ENCODE measurements around the gene CORO2A.

Gene CORO2A, protein sequence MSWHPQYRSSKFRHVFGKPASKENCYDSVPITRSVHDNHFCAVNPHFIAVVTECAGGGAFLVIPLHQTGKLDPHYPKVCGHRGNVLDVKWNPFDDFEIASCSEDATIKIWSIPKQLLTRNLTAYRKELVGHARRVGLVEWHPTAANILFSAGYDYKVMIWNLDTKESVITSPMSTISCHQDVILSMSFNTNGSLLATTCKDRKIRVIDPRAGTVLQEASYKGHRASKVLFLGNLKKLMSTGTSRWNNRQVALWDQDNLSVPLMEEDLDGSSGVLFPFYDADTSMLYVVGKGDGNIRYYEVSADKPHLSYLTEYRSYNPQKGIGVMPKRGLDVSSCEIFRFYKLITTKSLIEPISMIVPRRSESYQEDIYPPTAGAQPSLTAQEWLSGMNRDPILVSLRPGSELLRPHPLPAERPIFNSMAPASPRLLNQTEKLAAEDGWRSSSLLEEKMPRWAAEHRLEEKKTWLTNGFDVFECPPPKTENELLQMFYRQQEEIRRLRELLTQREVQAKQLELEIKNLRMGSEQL

DNA sequence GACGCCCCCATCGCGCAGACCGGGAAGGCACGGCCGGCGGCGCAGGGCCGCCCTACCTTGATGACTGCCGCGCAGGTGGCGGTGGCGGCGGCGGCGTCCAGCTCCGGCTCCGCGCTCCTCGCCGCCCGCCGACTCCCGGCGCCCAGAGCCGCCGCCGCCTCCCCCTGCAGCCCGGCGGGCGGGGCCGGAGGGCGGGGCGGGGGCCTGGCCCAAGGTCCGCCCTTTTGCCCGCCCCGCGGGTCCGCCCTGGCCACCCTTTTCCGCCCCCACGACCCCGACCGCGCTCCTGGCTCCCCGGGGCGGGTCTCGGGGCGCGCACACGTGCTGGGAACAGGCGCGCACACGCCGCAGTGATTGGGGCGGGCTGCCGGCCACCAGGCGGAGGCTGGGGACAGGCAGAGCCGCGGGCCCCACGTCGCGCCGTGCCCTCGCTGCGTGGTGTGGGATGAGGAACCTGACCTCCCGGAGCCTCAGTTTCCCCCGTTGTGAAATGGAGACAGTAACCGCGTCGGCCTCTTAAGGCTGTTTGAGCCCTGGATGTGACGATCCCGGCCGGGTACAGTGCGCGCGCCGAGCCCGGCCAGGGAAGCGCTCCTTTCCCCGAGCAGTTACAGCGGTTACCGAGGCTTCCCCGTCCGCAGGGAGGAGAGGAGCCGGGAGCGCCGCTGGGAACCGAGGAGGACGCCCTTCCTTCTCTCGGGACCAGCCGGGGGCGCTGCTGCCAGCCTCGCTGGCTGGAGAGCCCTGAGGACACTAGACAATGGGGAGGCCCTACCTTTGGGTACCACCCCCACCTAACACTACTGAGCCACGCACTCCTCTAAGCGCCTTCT is at the start of gene CORO2A:
Gene CORO2A, minus strand, starts transcription at position 135 of the 833 bp plus-strand sequence. CDS start 34,977 bp downstream, outside the sequence.
- H4K20me1 ChIP-seq (ENCODE audit: control insufficient read depth, insufficient read depth, low read depth, low read length): no peaks in the 10 kb centered on the region
- peaks cover 14% of the 10 kb centered on the region for H3K4me1 ChIP-seq (ENCODE audit: control insufficient read depth, low read length)
- H3K9me3 ChIP-seq (ENCODE audit: control insufficient read depth, insufficient read depth, low read length): no peaks in the 10 kb centered on the region
- H3K79me2 ChIP-seq (ENCODE audit: control insufficient read depth, low read length): no peaks in the 10 kb centered on the region
- H3K27ac ChIP-seq (ENCODE audit: low read depth, low read length): no peak within 1 kb of the TSS
- peak within 1 kb of the TSS; percentile 95 for H3K4me2 ChIP-seq (ENCODE audit: low read length)
- H3F3A ChIP-seq (ENCODE audit: control insufficient read depth, insufficient read depth): no peaks in the 10 kb centered on the region
- H3K9me2 ChIP-seq (replicated peaks; ENCODE audit: control insufficient read depth, low read length): no peaks in the 10 kb centered on the region
- H3K4me3 ChIP-seq (ENCODE audit: low read length): peak within 1 kb of the TSS; percentile 82
- H3K27me3 ChIP-seq (ENCODE audit: control insufficient read depth, low read length): peaks cover 46% of the 10 kb centered on the region
- no peaks in the 10 kb centered on the region for H3K36me3 ChIP-seq (ENCODE audit: control insufficient read depth, low read length)
- TF ChIP-seq, protein P1, sequence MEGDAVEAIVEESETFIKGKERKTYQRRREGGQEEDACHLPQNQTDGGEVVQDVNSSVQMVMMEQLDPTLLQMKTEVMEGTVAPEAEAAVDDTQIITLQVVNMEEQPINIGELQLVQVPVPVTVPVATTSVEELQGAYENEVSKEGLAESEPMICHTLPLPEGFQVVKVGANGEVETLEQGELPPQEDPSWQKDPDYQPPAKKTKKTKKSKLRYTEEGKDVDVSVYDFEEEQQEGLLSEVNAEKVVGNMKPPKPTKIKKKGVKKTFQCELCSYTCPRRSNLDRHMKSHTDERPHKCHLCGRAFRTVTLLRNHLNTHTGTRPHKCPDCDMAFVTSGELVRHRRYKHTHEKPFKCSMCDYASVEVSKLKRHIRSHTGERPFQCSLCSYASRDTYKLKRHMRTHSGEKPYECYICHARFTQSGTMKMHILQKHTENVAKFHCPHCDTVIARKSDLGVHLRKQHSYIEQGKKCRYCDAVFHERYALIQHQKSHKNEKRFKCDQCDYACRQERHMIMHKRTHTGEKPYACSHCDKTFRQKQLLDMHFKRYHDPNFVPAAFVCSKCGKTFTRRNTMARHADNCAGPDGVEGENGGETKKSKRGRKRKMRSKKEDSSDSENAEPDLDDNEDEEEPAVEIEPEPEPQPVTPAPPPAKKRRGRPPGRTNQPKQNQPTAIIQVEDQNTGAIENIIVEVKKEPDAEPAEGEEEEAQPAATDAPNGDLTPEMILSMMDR (IDR thresholded peaks at IDR 0.05; ENCODE audit: low read depth, low read length, poor library complexity, severe bottlenecking): peak; percentile 51
- TF ChIP-seq EZH2phosphoT487 (IDR thresholded peaks at IDR 0.05; ENCODE audit: borderline replicate concordance, low read length): 0 out of 2 replicates have a peak, but pooled peaks have one; percentile 33

DNA sequence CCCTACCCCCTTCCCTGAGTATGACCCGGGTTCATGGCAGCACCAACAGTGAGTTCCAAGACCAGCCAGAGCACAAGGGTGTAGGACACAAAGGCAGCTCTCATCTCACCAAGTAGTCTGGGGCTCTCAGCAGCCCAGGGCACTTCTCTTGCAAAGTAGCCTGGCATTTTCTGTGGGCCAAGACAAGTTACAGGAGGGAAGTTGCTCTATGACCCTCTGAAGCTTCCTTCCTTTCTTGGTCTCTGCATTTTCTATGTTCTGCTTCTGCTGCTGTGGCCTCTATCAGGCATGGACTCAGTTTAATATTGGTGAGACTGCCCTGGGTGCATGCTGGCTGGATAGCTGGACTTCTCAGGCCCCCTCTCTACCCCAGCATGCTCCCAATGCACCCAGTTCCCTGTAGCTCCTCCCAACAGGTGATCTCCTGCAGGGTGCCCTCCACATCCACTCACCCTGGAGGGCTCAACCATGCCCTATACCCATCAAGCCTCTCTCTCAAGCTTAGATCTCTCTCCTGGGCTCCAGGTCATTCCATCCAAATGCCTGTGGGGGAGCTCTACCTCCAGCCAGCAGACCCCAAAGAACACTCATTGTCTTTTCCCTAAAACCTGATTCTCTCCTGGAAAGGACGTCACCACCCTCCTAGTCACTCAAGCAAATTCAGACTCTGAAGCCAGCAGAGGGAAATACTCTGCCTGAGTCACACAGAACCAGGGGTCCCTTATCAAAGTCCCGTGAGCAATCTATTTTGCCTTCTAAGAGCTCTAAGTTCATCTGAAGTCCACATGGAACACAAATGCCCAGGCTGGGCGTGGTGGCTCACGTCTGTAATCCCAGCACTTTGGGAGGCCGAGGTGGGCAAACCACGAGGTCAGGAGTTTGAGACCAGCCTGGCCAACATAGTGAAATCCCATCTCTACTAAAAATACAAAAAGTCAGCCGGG is 49.2 kb upstream of the CORO2A start:
- H3K9me2 ChIP-seq (replicated peaks; ENCODE audit: control insufficient read depth, low read length): no peaks in the 10 kb centered on the region
- H3K4me1 ChIP-seq (ENCODE audit: control insufficient read depth, low read length): no peaks in the 10 kb centered on the region
- H3F3A ChIP-seq (ENCODE audit: control insufficient read depth, insufficient read depth): no peaks in the 10 kb centered on the region
- no peaks in the 10 kb centered on the region for H3K27me3 ChIP-seq (ENCODE audit: control insufficient read depth, low read length)
- H3K4me3 ChIP-seq (ENCODE audit: low read length): no peak overlapping the region
- H3K79me2 ChIP-seq (ENCODE audit: control insufficient read depth, low read length): no peaks in the 10 kb centered on the region
- no peak overlapping the region for H3K4me2 ChIP-seq (ENCODE audit: low read length)
- no peaks in the 10 kb centered on the region for H3K9me3 ChIP-seq (ENCODE audit: control insufficient read depth, insufficient read depth, low read length)
- H4K20me1 ChIP-seq (ENCODE audit: control insufficient read depth, insufficient read depth, low read depth, low read length): no peaks in the 10 kb centered on the region
- no peak overlapping the region for H3K27ac ChIP-seq (ENCODE audit: low read depth, low read length)
- TF ChIP-seq EZH2phosphoT487 (IDR thresholded peaks at IDR 0.05; ENCODE audit: borderline replicate concordance, low read length): no peak
- TF ChIP-seq, protein P1 (IDR thresholded peaks at IDR 0.05; ENCODE audit: low read depth, low read length, poor library complexity, severe bottlenecking): no peak
- no peaks in the 10 kb centered on the region for H3K36me3 ChIP-seq (ENCODE audit: control insufficient read depth, low read length)

DNA sequence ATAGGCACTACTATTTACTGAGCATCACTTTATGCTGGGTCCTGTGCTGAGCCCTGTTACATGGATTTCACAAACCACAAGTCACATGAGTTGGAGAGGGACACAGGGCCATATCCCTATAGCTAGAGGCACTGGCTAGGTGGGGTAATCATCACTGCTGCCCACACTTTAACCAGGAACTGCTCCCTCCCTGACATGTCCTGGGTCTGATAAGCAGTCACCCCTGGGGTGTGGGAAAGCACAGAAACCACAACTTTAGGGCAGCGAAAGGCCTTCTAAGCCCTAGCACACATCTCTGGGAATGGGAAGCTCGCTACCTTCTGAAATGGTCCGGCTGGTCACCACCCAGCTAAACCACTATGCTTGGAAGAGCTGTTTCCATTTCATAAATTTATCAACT is 48.0 kb upstream of the CORO2A start:
- H3K27me3 ChIP-seq (ENCODE audit: control insufficient read depth, low read length): no peaks in the 10 kb centered on the region
- H3K4me2 ChIP-seq (ENCODE audit: low read length): no peak overlapping the region
- H3F3A ChIP-seq (ENCODE audit: control insufficient read depth, insufficient read depth): no peaks in the 10 kb centered on the region

More for the DNA sequence above, 48.0 kb upstream of the CORO2A start:
- H4K20me1 ChIP-seq (ENCODE audit: control insufficient read depth, insufficient read depth, low read depth, low read length): no peaks in the 10 kb centered on the region
- no peak overlapping the region for H3K27ac ChIP-seq (ENCODE audit: low read depth, low read length)
- no peaks in the 10 kb centered on the region for H3K9me3 ChIP-seq (ENCODE audit: control insufficient read depth, insufficient read depth, low read length)
- no peaks in the 10 kb centered on the region for H3K36me3 ChIP-seq (ENCODE audit: control insufficient read depth, low read length)
- H3K4me1 ChIP-seq (ENCODE audit: control insufficient read depth, low read length): no peaks in the 10 kb centered on the region
- TF ChIP-seq EZH2phosphoT487 (IDR thresholded peaks at IDR 0.05; ENCODE audit: borderline replicate concordance, low read length): no peak
- TF ChIP-seq, protein P1 (IDR thresholded peaks at IDR 0.05; ENCODE audit: low read depth, low read length, poor library complexity, severe bottlenecking): no peak
- no peak overlapping the region for H3K4me3 ChIP-seq (ENCODE audit: low read length)
- no peaks in the 10 kb centered on the region for H3K9me2 ChIP-seq (replicated peaks; ENCODE audit: control insufficient read depth, low read length)
- no peaks in the 10 kb centered on the region for H3K79me2 ChIP-seq (ENCODE audit: control insufficient read depth, low read length)
